Measurements from ENCODE around the gene KIAA0825.

Gene KIAA0825

DNA sequence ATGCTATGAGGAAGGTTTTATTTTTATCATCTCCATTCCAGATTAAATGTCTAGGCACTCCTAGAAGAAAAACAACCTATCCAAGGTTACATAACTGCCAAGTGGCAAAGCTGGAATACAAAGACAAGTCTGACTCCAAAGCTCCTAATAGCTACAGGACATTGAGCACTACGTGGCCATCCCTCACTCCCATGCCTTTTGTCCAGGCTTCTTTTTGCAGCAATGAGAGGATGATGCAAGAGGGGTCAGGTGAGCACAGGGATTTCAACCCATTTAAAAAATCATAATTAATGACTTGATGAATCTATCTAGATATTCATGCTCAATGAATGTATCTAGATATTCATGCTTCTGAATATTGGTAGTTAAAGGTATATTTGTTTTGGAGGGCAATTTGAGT, 117.0 kb downstream of the KIAA0825 start:
- no peak for DNase-seq

DNA sequence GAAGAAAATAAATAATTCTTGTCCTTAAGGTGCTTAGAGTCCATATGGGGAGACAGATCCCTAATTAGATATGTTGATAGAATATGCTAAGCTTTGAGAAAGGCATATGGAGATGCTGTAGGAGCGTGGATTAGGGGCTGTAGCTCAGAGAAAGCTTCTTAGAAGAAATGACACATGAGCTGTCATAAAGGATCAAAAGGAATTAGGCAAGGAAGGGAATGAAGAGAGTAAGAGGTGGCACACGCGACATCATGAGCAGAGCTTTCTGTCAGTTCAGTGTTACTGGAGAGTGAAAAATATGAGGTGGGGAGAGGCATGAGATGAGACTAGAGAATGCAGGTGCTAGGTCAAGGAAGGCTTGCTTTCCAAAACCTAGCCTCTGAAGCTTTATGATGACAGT, 118.6 kb downstream of the KIAA0825 start:
- no peak for DNase-seq

GRCh38 chr5:94498199-94498598, 120.2 kb downstream of the KIAA0825 start:
- DNase-seq, result no peak

GRCh38 chr5:94485067-94485466, 133.3 kb downstream of the KIAA0825 start:
- no peak for DNase-seq

DNA sequence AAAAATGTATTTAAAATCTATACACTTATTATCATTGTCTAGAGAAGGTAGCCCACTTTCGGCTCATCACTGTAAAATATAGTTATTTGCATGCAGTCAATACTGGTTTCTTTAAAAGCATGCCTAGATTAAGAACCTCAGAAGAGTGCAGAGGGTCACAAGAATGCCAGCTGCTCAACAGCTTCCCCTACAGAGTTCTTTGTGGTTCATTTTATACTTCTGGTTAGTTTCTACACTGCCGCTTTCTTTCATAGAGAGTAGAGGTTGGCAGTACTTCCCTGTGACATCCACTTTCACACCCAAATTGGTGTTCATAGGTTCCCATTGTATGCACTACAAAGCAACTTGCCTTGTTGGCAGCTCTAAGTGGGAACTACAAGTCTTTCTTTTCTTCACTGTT, 137.3 kb downstream of the KIAA0825 start:
- no peak for DNase-seq

GRCh38 chr5:94480486-94480885, 137.9 kb downstream of the KIAA0825 start:
- no peak for DNase-seq

DNA sequence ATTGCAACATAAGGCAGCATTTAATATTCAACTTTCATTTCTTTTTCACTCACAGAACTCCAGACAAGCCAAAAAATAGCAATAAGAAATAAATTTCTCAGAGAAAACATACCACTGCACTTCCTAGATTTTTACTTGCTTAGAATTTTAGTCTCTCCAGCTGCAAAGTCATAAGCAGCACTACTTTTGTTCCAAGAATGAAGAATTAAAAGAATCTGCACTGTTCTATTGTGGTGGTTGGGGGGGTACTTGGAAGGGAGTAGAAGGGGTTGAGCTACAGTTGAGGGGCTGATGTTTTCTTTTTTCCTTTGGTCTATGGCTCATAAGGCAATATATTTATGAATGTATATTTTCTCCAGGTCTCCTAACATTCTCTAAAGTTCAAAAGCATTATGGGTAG, 144.5 kb downstream of the KIAA0825 start:
- no peak for DNase-seq

- DNase-seq, result no peak
Observed at GRCh38 chr5:94471521-94471920, 146.9 kb downstream of the KIAA0825 start.

DNA sequence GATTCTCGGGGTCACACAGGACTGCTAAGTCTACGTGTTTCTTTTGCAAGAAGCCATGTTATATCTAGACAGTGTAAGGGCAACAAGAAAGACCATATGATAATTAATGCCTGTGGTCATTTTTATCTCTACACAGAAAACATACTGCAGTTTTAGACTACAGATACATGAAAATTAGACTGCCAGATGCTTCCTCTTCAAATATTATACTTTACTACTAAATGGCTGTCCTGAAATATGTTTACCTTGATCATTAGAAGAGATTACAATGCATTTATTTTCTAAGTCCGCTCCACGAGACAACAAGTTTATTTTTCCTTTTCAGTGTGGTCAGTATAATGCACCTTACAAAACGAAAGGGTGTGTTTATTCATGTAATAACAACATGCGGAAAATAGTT, 147.6 kb downstream of the KIAA0825 start:
- no peak for DNase-seq

GRCh38 chr5:94469894-94470329, 148.5 kb downstream of the KIAA0825 start:
- DNase-seq, result no peak

- no peak for DNase-seq
Observed at GRCh38 chr5:94467954-94468930, 150.2 kb downstream of the KIAA0825 start.

DNA sequence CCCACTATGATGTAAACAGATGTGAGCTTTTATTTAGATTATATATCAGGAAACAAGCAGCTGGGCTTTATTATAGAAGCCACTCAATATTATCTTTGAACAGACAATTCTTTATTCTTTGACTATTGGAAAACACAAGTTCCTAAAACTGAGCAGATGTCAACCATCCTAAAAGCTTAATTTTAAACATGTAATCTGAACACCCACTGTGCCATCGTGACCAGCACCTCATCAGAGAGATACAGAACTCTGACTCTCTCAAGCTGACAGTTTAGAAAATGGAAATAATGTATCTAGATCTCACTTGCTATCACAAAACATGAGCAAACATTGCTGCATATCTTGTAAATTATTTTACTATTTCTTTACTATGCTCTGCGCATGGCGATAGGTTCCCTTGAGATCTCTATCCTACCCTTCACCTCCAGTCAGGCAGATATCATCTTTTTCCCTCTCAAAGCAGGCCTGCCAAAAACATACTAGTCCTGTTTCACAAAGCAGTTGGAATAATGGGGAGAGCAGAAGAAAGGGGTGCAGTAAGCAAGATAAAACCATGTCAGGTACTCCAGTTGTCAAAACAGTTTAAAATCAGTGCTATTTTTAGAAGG, 151.0 kb downstream of the KIAA0825 start:
- DNase-seq, result no peak

GRCh38 chr5:94463739-94464138, 154.7 kb downstream of the KIAA0825 start:
- no peak for DNase-seq

DNA sequence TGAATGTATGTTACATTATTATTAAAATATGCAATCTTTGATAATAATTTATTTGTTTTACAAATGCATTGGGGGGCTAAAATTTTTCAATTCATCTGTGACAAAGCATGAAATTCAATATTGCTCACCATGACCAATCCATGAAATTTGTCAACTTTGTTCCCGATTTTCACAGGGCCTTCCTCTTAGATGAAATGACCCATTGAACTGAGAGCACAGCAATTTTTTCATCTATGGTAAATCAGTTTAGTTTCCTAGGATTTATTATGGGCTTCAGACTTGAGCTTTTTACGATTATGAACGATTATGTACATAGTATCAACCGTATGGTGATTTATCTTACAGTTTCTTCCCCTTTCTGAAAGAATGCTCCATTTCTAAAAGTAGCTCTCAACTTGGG, 157.3 kb downstream of the KIAA0825 start:
- no peak for DNase-seq

DNA sequence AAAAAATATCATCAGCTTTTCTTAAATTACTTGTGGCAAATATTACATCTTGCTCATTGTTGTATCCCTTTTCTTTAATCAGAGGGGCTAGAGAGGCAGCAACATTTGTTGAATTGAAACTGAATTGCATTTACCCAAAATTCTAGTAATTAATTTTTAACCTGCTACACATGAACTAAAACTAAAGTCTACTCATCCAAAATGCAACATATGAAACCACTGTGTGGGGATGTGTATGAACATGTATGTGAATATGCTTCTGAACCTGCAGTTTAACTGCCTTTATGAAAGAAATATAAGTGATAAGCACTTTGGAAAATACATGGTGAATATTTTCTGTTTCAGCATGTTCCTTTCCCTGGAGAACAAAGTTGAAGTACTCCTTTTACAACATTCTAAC, 158.5 kb downstream of the KIAA0825 start:
- DNase-seq, result no peak

DNA sequence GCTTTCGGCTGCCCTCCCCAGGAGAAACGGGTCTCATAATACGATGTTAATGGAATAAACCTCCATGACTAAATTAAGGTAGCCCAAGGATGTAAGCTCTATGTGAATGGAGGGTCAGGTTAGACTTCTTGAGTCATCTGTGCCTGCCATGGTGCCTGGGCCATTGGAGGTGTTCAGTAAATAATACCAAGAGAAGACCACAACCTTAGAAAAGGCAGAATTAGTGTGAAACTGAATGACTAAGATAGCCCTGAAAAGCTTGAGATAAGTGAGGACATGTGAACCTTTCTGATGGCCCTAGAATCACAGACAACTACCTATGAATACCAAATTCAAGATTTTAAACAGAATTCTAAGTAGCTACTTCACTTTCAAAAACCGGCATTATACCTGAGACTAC, 160.6 kb downstream of the KIAA0825 start:
- no peak for DNase-seq

GRCh38 chr5:94445726-94446125, 172.7 kb downstream of the KIAA0825 start:
- DNase-seq, result no peak

- DNase-seq, result no peak
Observed at GRCh38 chr5:94442991-94443390, 175.4 kb downstream of the KIAA0825 start.

GRCh38 chr5:94442076-94442475, 176.3 kb downstream of the KIAA0825 start:
- no peak for DNase-seq

DNA sequence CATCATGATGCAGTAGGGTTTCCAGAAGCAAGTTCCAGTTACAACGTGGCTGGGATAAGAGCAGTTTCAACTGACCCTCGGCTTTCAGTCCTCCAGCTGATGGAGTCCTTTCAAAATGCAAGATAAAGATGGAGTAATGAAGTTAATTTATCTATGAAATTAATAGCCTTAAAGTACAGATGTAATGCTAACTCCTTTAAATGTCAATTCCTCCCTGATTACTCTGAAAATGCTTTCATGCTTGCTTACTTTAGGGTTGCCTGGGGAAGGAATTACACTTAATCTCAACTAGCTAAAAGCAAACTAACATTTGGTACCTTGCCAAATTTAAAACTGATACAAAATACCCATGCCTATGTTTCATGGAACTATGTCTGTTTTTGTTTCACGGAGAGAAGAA, 178.4 kb downstream of the KIAA0825 start:
- DNase-seq, result no peak

DNA sequence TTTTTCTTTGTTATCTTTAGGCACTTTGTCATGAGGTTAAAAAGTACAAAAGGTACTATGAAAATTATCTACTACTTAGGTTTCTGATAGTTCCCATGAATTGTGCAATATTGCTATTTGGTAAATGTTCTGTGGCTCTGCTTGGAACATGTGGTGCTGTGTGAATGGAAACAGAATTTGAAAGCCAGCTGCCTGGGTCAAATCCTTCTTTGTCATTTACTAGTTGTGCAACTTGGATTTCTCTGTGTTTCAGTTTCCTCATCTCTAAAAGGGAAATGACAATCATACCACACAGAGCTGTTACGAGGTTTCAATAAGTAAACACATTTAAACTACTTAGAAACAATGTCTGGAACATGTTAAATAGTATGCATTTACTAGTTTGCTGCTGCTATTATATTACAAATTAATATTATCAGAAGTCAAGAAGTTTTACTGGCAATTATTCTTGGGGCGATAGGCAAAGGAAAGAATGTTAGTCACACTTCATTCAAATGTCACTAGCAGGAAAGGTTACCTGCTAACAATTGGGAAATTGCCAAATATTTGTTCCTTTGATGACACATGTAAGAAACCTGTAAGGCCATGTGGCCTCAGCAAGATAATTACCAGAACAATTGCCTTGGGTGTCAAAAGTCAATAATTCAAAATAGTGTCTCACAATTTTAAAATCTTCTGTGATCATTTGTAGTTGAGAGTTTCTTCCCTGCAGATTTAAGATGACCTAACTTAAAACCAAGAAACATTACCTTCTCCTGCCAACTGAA, 184.8 kb downstream of the KIAA0825 start:
- DNase-seq, result no peak

DNA sequence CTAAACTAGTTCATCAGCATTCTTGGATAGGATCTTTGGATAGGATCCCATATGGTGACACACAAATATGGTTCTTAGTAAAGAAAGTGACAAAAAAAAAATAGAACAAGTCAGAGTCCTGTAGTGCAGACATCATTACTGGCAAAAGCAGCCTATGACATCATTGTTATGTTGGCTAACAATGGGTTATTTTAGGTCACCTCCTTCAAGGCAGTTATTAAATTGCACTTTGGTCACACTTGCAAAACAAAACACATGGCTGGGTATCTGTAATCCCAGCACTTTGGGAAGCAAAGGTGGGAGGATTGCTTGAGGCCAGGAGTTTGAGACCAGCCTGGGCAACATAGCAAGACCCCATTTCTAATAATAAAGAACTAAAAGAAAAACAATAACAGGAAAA, 185.9 kb downstream of the KIAA0825 start:
- DNase-seq, result no peak

DNA sequence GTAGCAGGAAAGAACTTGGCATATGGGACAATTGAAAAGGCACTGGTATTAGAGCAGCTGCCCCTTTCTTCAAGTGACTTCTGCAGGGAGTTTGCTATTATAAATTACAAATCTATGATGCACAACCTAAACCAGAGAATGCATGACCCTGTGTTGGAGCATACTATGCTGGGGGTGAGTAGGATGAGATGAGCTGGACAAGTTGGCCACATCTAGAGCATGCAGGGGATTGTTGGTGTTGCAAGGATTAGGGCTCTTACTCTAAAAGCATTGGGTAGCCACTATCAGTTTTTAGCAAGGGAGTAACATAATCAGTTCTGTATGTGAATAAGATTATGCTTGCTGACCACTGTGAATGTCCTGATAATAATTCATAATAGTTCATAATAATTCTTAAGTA, 186.7 kb downstream of the KIAA0825 start:
- DNase-seq, result no peak

DNA sequence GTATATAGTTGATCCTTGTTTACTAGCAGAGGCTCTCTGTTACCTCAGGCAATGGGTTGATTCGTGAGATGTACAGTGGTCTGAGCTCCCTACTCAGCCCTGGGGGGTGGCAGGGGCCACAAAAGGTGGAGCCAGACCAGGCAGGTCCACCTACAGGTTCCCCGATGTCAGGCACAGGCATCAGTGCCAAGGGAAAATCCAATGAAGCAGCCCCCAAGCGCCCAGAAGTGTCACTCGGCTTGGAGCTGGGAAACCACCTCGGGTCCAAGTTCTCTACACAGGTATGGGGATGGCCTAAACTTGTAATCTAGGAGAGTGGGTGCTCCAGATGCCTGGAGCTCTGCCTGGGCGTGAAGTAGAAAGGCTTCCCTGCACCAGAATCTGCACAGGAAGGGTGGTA, 188.8 kb downstream of the KIAA0825 start:
- DNase-seq, result no peak

All from activated CD4-positive, CD25-positive, alpha-beta regulatory T cell (primary cell).